GM18508 (cell line): ENCODE data around the gene GOSR1.
"Not testable (repeated sequence)": the region's sequence is repeated elsewhere in the genome, so short reads cannot be mapped to it uniquely, and the experiment has no call there.

Experiments used
- ATAC-seq: cut with Tn5 transposase; IDR thresholded peaks from one replicate; pipeline ENCODE4 v1.9.1; 2021; ENCODE audit warnings: moderate number of reproducible peaks; ENCODE audit not compliant: insufficient read depth, unreplicated experiment

The GOSR1 gene

DNA sequence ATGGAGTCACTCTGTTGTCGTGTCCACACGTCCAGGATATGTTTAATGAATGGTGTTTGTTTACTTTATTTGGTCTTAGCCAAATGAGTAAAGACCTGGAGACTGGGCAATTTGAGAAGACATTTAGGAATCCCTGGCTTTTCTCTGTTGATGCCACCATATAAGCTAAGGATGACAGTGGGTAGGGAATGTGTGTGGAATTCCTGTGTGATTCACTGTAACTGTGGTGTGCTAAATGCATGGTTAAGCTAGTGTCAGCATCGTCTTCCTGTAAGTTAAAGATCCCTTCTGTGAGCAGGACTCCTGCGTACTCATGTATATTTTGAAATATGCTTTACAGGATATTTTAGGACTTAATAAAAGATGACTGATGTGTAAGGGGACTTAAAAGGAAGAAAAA, 26.4 kb downstream of the GOSR1 start:
- ATAC-seq, result no peak

DNA sequence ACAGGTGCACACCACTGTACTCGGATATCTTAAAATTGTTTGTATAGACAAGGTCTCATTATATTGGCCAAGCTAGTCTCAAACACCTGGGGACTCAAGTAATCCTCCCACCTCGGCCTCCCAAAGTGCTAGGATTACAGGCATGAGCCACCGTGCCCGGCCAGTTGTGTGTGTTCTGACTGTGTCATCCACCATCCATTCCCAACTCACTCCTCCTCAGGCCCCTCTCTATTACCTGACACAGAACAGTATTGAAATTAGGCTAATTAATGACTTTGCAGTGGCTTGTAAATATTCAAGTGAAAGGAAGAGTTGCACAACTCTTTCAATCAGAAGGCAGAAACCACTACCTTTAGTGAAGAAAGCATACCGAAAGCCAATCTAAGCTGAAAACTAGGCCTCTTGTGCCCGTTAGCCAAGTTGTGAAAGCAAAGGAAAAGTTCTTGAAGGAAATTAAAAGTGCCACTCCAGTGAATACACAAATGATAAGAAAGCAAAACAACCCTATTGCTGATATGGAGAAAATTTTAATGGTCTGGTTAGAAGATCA, 28.7 kb downstream of the GOSR1 start:
- no peak for ATAC-seq

DNA sequence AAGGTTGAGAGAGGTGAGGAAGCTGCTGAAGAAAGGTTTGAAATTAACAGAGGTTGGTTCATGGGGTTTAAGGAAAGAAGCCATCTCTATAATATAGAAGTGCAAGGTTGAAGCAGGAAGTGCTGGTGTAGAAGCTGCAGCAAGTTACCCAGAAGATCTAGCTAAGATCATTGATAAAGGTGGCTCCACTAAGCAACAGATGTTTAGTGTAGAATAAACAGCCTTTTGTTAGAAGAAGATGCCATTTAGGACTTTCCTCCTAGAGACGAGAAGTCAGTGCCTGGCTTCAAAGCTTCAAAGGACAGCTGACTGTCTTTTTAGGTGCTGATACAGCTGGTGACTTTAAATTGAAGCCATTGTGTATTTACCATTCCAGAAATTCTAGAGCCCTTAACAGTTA, 29.3 kb downstream of the GOSR1 start:
- no peak for ATAC-seq

DNA sequence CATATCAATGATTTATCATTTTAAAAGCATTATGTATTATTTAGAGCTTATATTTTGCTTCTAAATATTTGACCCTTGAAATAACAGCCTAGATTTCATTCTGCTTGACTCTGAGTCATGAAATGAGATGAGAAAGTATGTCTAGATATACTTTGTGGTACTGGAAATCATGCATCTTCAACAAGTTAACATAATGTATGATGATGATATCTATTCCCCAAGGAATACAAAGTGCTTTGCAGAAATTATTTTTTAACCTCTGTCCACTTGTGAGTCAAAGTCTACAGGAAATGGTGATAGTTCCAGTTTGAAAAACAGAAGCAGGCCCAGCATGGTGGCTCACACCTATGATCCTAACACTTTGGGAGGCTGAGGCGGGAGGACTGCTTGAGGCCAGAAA, 36.1 kb downstream of the GOSR1 start:
- ATAC-seq, result no peak

DNA sequence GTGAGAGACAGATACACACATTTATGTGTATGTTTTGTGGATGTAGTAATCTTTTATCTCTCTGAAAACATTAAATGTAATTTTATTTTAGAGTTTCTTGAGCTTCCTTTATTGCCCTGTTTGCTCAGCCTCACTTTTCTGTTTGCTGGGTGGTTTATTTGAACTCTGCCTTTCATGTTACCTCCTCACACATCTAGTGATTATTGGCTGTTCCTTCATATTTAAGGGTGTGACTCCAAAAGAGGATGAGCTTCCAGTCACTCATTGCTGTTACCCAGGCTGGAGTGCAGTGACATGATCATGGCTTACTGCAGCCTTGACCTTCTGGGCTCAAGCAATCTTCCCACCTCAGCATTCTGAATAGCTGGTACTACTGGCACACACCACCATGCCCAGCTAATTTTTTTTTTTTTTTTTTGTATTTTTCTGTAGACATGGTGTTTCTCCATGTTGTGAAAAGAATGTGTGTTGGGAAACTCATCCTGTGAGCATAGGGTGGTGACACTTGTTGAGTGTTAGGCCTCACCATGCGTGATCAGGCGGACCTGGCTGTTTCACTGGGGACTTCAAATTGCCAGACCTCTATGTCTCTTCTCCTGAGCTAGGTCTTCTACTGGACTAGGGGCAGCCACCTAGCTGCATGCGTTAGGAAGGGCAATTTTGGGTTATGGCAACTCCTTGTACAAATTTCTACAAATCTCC, 37.8 kb downstream of the GOSR1 start:
- ATAC-seq, result no peak

DNA sequence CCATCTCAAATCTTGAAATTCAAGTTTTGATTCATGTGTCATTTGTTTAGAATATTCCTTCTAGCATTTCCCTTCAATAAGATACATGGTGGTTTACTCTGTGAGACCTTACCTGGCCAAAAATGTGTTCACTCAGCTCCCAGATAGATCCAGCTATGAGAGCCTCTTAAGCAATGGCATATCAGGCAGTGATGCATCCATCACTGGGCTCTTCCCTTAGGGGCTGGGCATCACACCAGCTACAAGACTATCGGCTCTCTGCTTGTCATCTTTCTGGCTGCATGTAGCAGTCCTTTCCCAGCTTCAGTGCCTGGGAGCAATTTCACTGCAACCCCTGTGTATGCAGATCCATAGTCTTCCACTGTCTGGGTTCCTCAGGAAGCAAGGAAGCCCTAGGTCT, 40.6 kb downstream of the GOSR1 start:
- no peak for ATAC-seq

DNA sequence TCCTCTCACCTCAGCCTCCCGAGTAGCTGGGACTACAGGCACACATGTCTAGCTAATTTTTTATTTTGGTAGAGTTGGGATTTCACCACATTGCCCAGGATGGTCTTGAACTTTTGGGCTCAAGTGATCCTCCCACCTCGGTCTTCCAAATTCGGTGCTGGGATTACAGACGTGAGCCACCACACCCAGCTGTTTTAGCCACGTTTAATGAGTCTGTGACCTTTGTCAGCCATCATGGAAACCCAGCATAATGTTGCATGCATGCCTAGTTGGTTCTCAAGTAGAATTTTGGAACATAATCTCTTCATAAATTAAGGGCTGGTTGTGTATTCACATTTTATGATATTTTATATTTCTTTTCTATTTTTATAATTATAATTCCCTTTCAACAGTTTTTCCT, 42.0 kb downstream of the GOSR1 start:
- no peak for ATAC-seq

DNA sequence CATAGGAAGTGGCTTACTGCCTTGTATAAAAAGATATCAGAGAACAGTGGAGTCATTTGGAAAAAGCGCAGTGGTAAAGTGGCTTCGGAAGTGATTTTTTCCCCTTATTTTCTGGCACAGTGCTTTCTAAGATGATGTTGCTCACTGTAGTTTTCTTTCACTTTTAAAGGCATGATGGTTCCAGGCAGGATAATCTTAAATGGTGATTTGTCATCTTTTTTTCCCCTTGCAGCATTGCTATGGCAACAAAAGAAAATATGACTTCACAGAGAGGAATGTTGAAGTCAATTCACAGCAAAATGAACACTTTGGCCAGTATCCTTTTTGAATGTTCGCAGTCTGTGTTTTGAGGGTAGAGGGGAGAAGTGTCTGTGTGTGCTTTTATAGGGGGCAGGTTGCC, 42.5 kb downstream of the GOSR1 start:
- no peak for ATAC-seq

DNA sequence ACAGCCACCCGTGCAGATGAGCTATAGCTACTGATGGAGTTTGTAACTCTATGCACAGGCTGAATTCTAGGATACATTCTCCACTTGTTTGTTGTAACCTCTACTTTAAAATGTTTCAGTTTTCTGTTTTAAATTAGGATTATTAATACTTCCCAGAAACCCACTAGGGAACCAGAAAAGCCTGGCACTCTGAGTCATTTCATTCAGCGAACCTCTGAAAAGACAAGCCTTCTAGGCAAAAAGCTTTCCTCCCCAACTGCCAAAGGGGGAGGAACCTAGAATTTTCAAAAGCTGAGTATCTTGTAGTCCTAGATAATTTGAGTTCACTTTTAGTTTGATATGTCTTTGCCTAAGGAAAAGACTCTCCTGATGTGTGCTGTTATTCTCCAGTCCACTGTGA, 43.2 kb downstream of the GOSR1 start:
- no peak for ATAC-seq

DNA sequence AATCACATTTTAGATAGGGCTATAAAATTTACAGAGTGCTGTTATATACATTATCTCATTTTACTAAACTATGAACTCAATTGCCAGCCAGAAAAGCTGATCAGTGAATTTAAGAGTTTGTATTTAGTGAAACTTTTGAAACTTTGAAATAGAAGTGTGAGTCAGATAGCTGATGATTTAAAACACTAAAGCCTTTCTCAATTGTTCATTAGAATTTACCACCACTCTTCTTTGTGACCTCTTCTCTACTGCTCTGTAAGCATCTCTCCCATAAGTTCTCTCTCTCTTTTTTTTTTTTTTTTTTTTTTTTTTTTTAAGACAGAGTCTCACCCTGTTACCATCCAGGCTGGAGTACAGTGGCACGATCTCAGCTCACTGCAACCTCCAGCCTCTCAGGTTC, 43.7 kb downstream of the GOSR1 start:
- ATAC-seq, result no peak

DNA sequence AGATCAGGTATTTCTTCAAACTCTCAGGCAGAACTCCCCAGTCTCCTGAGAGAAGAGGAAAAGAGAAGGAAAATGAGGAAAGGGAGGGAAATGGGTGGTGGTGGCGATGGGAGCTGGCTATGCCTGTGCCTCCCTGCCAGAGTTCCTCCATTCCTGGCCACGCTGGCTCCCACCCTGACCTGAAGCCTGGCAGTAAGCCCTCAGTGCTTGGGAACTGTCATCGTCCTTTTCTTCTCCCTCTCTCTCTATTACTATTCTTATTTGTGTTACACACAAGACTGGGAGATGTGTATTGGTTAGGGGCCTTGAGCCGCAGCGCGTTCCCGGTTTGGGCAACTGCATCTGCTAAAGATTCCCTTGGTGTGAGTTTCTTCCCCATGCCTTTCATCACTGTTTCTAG, 44.6 kb downstream of the GOSR1 start:
- ATAC-seq, result no peak

DNA sequence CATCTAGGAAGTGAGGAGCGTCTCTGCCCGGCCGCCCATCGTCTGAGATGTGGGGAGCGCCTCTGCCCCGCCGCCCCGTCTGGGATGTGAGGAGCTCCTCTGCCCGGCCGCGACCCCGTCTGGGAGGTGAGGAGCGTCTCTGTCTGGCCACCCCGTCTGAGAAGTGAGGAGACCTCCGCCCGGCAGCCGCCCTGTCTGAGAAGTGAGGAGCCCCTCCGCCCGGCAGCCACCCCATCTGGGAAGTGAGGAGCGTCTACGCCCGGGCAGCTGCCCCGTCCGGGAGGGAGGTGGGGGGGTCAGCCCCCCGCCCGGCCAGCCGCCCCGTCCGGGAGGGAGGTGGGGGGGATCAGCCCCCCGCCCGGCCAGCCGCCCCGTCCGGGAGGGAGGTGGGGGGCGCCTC, 46.0 kb downstream of the GOSR1 start:
- not testable (repeated sequence) for ATAC-seq

DNA sequence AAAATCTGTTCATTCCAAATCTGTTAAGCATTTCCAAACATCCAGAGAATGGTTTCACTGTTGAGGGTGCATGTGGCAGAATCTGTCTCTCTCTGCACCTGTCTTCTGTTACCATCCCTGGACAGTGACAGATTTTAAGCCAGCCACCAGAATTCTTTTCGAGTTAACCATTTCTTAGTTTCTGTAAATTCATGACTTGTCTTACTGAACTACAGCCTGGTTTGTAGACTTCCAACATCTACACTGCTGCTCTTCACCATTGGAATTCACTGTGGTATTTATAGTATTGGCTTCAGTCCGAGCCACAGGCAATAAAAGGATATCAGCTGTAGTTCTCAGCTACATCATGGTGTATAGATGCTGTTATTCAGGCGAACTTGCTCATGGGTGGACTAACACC, 47.6 kb downstream of the GOSR1 start:
- no peak for ATAC-seq

DNA sequence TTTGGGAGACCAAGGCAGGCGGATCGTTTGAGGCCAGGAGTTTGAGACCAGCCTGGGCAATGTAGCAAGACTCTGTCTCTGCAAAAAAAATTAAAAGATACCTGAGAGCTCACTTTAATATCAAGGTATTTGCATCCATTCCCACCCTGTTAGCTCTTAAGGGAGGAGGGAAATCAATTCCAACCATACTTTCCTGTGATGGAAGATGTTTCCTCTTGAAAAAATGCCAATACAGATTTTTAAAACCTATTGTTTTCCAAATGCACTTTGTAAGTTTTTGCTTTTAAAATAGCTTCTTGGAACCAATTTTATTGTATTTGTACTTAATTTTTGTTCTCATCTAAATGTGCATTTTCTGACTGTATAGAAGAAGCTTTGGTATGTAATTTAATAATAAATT, 49.2 kb downstream of the GOSR1 start:
- ATAC-seq, result no peak

DNA sequence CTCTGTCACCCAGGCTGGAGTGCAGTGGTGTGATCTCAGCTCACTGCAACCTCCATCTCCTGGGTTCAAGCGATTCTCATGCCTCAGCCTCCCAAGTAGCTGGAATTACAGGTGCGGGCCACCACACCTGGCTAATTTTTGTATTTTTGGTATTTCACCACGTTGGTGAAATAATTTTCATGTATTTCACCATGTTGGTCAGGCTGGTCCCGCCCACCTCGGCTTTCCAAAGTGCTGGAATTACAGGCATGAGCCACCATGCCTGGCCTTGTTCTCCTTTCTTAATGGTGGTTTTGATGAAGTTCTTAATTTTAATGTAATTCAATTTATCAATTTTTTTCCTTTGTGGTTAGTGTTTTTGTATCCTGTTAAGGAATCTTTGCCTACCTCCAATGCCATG, 51.5 kb downstream of the GOSR1 start:
- not testable (repeated sequence) for ATAC-seq

DNA sequence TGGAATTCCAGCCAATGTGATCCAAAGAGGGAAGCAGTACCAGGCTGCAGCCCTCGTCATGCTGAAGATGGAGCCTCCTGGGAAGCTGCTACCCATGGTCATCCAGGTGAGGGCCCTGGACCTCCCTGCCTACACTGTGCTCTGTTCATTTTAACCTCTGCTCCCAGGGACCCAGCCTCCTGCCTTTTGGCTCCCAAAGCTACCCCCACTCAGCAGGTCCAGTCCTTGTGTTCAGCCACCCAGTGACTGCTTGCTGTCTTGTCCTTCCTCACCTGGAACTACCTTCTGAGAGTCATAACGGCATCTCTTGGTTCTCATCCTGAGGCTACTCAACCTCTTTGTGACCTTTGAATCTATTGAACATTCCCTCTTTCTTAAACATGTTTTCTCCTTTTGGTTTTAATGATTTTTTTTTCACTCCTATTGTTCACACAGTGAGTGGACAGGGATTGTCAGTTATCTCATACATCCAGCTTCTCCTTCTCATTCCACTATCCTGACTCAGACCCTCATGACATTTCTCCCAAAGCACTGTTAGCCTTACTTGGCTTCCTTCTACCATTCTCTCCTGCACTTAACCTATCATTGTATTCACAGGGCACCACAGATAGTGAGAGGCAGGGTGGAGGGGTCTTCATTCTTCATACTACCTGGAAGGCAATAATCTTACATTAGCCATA, 53.3 kb downstream of the GOSR1 start:
- ATAC-seq, result no peak

DNA sequence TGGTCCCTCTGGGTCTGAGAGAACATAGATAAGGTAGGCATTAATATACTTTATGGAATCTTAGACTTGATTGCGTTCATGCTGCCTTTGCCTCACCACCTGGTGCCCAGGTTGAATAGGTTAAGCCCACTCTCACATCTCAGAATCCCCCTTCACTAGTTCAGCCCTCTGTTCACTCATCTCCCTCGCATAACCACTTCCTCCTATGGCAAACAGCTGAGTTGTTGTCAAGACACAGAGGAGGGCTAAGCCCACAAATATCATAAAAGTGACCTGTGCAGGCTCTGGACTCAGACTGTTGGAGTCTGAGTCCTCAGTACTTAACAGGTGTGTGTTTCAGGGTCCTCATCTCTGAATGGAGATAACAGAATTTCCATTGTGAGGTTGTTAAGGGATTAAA, 55.7 kb downstream of the GOSR1 start:
- no peak for ATAC-seq

DNA sequence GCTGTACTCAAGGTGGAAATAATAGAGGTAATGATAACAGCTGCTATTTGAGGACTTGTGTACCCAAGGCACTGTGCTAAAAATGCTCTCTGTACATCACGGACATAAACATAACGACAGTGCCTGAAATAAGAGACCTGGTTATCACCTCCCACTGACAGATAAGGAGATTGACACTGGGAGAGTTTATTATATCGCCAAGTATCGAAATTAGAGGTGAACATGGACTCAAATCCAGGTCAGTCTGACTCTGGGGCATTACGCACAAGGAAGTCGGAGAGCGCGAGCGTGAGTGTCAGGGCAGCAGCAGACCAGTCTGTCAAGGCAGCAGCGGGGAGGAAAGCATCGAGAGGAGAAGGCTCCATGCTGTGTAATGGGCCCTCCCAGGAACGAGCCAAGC, 57.1 kb downstream of the GOSR1 start:
- no peak for ATAC-seq

DNA sequence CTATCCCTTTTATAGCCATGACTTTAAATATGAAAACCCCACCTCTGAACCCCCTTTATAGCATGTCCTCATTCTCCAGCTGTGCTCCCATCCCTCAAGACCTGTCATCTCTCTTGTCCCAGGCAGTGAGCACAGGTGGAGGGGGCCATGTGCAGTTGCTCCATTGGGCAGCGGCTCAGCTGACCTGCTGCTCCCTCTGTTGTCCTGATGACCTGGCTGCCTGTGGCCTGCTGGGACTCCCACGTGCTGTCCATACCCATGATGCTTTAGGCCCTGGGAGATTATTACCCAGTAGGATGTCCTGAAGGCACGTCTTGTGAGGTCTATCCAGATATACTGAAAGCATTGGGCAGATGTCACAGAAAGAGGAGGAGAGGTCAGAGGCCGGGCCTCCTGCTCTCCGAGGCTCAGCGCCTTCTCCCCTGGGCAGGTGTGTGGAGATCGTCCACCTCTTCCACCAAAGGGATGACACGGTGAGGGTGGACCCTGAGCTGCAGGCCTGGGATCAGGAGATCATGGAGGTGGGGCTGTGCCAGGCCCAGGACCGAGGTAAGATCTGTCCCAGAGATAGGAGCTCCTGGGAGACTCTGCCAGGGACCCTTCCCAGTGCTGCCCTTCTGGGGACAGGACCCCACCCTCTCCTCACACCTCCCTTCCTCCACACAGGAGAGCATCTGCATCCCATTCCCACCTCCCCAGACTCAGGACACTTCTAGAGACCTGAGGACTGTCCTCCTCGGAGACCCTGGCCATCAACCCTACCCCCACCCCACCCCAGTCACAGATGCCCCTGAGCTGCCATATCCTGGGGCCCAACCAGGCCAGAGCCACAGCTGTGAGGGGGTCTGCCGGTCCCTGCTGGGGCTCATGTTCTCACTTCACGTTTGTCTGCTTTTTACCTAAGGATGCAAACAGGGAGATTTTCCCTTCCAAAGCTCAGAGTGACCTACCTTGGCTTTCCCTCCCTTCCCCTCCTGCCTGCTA, 58.0 kb downstream of the GOSR1 start:
- no peak for ATAC-seq

DNA sequence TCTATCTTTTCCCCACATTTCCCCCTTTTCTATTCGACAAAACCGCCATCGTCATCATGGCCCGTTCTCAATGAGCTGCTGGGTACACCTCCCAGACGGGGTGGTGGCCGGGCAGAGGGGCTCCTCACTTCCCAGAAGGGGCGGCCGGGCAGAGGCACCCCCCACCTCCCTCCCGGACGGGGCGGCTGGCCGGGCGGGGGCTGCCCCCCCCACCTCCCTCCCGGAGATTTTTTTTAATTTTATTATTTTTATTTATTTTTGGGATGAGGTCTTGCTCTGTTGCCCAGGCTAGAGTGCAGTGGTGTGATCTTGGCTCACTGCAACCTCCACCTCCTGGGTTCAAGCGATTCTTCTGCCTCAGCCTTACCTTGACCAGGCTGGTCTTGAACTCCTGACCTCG, 59.6 kb downstream of the GOSR1 start:
- not testable (repeated sequence) for ATAC-seq

DNA sequence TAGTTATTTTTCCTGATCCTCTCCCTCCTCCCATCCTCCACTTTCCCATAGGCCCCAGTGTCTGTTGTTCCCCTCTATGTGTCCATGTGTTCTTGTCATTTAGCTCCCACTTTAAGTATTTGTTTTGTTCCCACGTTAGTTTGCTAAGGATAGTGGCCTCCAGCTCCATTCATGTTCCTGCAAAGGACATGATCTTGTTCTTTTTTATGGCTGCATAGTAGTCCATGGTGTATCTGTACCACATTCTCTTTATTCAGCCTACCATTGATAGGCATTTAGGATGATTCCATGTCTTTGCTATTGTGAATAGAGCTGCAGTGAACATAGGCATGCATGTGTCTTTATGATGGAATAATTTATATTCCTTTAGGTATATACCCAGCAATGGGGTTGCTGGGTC, 60.5 kb downstream of the GOSR1 start:
- ATAC-seq, result not testable (repeated sequence)
